NCI-H774 (cell line): ENCODE measurements around the gene FBXO38.

Source experiments
- DNase-seq: peaks from one replicate; lab custom pipeline; 2025; lab: John Stamatoyannopoulos, UW

Gene FBXO38, protein sequence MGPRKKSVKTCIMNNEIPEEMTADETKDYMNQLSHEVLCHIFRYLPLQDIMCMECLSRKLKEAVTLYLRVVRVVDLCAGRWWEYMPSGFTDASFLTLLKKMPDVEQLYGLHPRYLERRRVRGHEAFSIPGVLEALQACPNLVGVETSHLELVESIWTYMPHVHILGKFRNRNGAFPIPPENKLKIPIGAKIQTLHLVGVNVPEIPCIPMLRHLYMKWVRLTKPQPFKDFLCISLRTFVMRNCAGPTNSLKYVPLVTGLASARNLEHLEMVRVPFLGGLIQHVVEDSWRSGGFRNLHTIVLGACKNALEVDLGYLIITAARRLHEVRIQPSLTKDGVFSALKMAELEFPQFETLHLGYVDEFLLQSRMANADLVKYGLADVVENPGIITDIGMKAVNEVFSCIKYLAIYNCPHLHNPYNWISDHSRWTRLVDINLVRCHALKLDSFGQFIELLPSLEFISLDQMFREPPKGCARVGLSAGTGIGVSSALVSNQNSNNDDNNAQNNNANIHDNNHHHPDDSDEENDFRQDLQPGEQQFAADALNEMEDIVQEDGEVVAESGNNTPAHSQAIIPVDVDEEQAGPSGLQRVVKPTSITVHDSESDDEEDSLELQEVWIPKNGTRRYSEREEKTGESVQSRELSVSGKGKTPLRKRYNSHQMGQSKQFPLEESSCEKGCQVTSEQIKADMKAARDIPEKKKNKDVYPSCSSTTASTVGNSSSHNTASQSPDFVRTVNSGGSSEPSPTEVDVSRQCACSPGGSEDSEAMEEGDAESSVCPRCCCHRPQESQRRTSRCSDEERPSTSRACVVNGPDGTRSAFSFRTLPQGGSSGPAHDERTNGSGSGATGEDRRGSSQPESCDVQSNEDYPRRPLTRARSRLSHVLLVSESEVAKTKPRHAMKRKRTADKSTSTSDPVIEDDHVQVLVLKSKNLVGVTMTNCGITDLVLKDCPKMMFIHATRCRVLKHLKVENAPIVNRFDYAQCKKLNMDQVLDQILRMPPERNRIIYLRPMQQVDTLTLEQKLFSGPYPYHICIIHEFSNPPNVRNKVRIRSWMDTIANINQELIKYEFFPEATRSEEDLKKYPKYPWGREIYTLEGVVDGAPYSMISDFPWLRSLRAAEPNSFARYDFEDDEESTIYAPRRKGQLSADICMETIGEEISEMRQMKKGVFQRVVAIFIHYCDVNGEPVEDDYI

DNA sequence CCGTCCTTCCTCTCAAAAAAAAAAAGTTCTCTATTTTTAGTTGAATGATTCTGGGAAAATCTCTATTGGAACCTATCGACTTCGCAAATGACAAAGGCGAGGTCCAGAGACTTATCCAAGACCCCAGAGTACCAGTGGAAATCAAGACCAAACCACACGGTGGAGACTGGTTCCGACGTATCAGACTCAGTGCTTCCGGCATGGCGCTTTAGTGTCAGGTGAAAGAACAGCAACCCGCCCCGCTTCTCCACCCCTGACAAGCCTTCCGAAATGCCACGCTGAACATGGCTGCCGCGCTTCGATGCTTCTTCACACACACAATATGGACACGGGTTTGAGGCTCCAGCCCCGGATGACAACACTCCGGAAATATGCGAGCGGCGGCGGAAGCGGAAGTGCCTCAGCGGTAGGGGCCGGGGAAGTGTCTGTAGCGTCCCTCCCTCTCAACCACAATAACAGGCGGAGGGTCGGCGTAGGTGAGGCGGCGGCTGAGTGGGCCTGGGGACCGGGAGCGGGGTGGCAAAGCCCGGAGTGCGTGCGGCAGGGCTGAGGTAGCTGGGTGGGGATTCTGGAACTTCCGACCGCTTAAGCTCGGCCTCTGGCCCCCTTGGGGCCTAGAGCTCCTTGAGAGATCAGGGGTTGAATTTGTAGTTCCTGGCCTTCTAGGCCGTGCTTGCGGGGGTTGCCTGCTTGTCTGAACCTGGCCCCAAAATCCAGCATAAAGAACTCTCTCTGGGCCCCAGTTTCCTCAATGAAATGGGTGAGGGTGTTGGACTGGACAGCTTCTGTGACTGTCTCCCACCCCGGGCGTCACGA is at the start of gene FBXO38:
Gene FBXO38 (plus strand): TSS at position 395 of the 816 bp plus-strand sequence. CDS start 10,819 bp downstream, outside the sequence.
- peak; percentile 97 for DNase-seq

DNA sequence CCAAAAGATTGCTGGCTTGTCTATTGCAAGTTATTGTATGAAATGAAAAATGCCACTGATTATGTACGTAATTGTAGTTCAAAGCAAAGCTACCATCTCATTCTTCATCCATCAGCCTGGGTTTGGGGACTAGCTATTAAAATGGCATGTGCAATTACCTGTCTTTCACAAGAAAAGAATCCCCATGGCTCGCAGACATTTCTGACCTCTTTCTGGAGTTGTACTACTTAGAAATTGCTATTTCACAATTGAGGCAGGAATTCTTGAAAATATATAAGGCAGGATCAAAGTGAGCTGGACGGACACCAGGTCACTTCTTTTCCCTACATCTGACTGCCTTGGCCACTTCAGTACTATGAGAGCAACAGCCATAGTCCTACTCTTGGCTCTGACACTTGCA is 48.5 kb upstream of the FBXO38 start, which contains the start of gene SPINK9:
Gene SPINK9 (plus strand): TSS at position 301 of the 400 bp plus-strand sequence. CDS start 55 bp downstream, at position 356.
- DNase-seq = no peak

DNA sequence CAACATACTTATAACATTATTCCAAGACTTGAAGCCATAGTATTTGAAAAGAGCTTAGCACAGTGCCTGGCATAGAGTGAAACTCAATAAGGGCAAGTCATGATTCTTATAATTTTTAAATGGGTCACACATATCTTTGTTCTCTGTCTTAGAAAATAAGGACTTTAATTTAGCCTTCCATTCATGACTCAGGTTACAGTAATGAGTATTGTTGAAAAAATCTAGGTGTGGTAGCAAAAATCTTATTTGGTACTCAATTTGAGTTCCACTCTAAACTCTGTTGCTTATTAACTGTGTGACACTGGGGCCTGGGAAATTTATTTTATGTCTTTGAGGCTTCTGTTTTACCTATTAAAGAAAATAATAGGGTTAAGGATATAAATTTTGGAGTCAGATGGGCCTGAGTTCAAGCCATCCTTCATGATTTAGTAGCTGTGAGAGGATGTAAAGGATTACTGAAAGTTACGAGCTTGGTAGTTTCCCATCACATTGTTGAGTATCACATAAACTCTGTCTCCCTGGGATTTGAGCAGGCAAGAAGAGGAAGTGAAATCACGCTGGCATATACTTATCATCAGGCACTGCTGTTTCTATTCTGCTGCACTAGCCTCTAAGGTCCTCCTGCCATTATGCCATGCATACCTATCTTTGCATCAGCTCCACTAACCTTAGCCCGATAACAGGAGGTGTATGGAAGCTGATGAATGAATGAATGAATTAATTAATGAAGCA is 46.9 kb upstream of the FBXO38 start:
- DNase-seq = no peak

DNA sequence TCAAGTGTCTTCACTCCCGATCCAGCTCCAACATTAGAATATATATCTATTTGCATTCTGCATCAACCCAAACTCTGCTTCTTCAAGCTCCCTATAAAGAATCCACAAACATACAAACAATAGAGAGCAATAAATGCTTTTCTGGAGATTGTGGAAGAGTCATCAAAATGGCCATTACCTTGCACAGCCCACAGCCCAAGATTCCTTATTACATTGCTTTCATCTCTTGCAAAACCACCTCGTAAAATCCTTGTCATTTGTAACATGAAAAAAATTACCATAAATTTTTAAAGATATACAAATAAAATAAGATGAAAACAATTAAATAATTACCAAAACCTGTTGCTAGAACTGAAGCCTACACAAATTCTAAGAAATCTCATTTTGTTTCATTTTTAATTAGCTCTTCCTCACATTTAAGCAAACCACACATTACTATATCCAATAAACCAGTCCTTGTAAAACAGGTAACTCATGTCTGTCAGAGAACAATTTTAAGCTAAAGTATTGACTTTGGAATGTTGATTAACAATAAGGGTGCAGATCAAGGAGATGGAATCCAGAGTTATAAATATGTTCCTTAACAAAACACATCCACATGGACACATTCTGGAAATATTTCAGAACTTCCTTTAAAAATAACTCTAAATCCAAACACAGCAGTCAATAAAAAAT is 41.2 kb upstream of the FBXO38 start:
- no peak for DNase-seq

DNA sequence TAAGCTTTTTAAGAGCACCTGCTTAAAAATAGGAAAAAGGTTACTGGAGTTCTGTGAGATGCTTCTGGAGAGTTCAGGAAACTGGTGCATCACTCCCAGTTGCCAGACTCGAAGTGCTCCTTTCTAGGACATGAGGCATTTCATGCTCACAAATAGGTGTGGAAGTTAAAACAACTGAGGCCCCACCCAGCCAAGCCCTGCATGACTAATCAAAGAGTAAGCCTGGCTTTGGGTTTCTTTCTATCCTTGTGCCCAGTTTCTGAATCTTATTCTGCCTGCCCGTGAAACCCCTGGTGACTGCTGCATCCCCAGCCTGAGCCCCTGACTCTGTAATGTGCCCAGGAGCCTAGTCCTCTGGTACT is 40.7 kb upstream of the FBXO38 start:
- DNase-seq = no peak

DNA sequence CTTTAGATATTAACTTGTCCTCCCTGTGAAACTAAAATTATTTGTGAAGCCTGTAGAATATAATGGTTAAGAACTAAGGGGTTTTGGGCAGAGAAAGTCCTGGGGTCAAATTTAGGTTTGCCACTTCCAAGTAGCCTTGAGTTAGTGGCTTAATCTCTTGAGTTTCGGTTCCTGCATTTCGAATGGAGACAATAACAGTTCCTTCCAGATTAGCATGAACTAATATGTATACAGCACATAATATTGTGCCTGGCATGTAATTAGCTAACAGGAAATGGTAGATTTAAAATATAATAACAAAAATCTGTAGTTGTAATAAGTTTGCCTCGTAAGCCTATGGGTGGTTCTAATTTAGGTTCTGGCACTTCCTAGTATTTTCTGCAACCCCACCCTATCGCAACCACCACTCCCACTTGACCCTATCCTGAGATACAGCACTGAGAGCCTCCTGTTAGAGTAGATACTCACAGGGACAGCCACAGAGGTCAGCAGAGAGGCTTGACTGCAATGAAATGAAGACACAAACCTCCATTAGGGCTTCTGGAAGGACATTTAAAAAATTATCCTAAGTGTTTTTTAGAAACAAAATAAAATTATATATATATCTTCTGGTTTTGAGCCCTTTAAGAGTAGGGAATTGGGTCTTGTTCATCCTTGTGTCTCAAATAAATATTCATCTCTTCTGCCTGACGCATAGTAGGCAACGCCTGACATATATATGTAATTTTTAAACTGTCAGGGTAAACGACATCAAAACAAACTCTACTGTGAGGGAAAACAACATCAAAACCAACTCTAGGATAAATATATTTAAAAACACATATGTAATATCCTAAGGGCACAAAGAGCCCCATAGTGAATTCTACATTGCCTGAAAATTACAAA is 39.9 kb upstream of the FBXO38 start:
- DNase-seq = no peak

DNA sequence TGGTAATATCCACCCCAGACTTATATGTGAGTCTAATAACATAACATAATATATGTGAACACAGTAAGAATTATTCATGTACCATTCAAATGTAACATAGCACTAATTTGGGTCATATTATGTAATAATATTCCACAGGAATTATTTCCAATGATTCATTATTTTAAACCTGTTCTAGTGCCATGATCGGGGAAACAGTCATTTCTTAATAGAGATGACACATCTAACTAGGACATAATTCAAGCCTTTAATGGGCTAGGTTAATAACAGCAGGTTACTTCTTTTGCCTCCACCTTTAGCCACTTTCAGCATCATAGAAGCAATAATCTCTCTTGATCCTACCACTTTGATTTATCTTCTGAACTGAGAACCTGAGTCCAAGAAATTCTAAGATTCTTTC is 36.1 kb upstream of the FBXO38 start:
- DNase-seq = no peak

DNA sequence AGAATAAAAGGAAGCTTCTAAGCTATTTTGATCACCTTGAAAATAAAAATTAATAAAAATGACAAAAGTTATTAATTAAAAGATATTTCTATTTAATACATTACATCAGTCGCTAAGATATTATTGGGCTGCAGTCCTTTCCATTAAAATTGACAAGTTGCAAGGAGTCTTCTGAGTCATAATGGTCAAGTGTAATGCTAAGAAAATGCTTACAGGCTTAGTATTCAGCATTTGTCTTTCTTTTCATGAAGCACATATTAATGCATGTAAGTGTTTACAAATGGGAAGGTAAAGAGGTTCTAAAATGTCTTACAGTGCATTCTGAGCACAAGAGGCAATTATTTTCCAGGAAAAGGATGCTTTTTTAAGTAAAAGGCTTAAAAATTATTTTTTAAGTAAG is 31.1 kb upstream of the FBXO38 start:
- DNase-seq = no peak

DNA sequence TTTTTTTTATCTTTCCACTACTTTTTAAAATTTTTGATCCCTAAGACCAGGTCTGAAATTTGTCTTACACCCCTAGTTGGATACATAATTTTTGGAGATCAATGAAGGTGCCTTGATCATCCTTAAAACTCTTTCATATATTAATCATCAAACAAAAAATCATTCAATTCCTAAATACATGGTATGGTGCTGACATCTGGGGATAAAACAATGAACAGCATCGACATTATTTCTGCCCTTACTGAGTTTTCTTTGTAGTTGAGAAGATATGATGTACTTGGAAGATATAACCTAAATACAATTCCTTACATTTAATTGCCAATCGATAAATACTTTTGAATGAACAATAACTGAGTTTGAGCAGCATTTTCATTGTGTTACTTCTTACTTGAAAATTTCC is 30.1 kb upstream of the FBXO38 start:
- DNase-seq = no peak

DNA sequence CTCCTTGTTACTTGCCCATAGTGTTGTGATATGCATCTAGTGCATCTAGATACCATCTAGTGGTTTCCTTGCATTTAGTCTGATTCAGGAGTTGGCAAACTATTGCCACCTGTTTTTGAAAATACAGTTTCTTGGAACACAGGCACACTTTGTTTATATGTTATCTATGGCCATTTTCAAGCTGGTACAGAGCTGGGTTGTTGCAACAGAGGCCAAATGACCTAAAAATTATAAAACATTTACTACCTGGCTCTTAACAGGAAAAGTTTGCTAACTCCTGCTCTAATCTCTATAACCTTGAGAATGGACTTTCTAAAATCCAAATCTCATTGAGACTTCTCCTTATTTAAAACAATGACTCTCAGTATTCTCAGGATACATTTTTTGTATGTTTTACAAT is 19.4 kb upstream of the FBXO38 start:
- DNase-seq = no peak

DNA sequence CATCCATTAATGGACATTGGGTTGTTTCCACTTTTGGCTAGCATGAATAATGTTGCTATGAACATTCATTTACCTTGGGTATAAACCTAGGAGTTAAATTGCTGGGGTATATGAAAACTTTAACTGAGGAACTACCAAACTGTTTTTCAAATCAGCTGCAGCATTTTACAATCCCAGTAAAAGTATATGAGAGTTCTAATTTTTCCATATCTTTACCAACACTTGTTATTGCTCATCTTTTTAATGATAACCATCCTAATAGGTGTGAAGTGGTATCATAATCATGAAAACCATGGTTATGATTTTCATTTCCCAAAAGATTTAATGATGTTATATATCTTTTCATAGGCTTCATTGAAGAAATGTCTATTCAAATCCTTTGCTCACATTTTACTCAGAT is 15.5 kb upstream of the FBXO38 start:
- no peak for DNase-seq

DNA sequence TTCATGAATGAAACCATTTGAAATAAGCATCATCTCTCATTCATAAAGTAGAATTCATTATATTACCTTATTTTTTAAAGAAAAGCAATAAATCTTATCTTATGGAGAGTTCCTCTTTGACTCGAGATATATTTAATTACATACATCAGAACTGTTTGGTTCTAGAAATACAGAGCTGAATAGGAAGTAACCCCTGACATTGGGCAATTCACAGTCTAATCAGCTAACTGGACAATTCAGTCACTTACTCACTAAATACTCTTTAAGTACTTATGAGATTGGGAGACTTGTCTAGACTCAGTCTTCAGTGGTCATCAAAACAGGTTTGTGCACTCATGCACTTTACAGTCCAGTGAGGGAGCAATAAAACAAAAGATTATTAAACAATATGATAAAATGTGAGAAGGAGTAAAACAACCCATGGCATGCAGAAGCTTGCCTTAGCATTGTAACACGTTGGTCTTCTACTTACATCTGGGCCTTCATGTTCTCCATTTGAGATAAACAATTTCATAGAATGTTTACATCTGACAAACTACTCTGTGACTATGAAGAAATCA is 11.5 kb upstream of the FBXO38 start:
- no peak for DNase-seq

DNA sequence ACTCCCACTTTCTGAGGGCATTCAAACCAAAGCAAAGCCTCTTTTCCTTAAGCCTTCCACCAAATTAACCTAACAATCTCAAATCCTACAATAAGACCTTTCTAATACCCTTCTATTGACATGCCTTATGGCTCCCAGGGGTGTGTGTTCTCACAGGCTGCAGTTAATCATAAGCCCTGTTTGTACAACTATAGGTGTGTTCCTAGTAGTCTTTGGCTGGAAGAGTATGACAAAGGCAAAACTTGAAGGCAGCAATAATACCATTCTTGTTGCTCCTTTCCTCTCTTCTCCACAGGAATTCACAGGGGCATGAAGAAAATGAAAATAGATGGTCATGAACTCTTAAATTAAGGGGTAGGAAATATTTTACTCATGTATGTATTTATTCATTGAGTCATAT is 10.9 kb upstream of the FBXO38 start:
- DNase-seq = no peak

DNA sequence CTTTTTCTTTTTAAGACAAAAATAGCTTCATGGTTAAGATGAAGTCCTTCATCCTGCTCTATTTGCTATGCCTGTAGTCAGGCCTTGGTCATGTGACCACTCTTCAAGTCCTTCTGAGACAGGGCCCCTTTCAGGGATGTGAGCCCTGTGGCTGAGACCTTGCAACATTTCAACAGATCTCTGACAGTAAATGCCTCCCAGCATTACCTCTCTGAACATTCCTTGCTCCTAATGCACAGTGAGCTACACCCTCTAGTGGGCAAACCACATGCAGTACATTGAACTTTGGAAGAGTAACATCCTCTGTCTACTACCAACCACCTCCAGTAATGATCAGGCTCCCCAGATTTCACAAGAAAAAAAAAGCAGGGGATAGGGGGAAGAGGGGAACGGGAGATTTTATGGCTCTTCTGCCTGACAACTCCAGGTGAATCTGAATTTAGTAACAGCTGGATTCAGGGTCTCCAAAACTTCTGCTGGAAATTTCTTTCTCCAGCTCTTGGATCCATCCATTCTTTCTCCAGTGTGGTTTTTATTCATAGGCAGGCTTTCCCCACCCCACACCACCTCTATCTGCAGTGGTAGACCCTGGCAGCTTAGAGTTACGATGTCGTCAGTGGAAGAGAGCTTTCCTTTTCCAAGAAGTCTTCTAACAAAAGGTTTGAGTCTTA is 8.9 kb upstream of the FBXO38 start:
- peak; percentile 20 for DNase-seq

DNA sequence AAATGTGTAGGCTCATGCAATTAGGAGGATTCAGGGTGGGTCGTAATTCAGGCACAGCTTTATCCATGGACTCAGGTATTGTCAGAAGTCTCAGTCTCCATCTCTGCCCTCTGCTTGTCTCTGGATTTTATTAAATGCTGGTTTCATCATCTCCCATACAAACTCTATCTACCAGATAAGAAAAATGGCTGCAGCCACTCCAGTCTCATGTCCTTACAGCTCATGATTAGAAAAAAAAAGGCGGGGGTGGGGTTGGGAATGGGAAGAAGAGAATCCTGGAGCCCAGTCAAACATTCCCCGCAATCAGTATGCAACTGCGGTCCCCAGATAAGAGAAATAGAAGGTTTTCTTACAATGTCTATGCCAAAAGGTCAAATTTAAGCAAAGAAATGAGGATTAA is 7.6 kb upstream of the FBXO38 start:
- no peak for DNase-seq

DNA sequence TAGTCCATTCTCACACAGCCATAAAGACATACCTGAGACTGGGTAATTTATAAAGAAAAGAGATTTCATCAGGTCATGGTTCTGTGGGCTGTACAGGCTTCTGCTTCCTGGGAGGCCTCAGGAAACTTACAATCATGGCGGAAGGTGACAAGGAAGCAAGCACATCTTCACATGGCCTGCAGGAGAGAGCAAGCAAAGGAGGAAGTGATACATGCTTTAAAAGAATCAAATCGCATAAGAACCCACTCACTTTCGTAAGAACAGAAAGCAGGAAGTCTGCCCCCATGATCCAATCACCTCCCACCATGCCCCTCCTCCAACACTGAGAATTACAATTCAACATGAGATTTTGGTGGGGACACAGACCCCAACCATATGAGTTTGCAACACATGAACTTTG is 5.1 kb upstream of the FBXO38 start:
- DNase-seq = no peak

DNA sequence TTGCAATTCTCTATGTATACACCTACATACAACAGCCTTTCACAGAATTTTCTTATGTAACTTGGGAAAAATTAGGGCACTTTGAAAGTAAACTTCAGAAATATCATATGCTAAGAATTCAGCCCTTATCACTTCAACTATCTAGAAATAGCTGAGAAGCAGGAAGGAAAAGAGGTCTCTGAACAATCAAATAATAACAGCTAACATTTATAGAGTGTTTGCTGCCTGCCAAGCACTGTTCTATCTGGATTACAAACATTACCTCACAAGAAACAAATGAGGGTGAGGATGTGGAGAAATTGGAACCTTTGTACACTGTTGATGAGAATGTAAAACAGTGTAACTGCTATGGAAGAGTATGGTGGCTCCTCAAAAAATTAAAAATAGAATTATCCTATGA is 4.4 kb upstream of the FBXO38 start:
- DNase-seq = no peak

DNA sequence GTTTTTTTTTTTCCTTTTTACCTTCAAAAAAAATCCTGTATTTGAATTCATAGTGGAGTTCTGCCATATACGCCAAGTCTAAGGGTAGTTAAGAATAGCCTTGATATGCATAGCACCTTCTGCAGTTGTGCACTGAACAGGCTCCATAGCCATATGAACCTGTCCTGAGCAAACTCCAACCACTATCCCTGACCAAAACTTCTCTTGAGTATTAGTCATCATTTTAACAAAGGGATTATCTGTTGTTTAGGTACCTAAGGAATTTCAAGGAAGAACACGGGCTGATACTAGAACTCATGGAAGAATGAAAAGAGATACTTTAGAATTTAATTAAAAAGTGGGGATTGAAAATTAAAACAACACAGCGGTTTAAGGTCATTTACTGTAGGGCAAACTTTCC is 1.9 kb upstream of the FBXO38 start:
- no peak for DNase-seq
